Bronchial epithelial cell (primary cell): ENCODE results near the gene EGF. TPM values are rescaled to one million over a fixed set of nuclear protein-coding genes. Genes with fewer than 3 reads are reported as not detected.
"Not testable (repeated sequence)": the region's sequence is repeated elsewhere in the genome, so short reads cannot be mapped to it uniquely, and the experiment has no call there.

Source experiments
- DNase-seq: peaks from one replicate; pipeline ENCODE4 v3.0.0-alpha.2; 2010; ENCODE audit warnings: low read depth
- FAIRE-seq: peaks from 2 replicates; lab custom pipeline; 2011; peaks lifted over from hg19 to GRCh38; lab: Jason Lieb, UNC
- H3K27me3 ChIP-seq: 2 replicates; pipeline ENCODE4 v1.5.1; 2011; ENCODE audit warnings: low read length; ENCODE audit not compliant: control insufficient read depth, insufficient read depth
- H3K36me3 ChIP-seq: 2 replicates; pipeline ENCODE4 v1.5.1; 2011; ENCODE audit warnings: low read length; ENCODE audit not compliant: control insufficient read depth, insufficient read depth
- H3K4me3 ChIP-seq: 2 replicates; pipeline ENCODE4 v1.5.1; 2011; ENCODE audit warnings: mild to moderate bottlenecking, low read depth, low read length, control low read depth
- CTCF ChIP-seq: IDR thresholded peaks from 2 replicates; pipeline ENCODE4 v1.5.1; 2011; ENCODE audit warnings: mild to moderate bottlenecking, moderate library complexity, low read length, control low read depth, inconsistent platforms; ENCODE audit not compliant: insufficient read depth, severe bottlenecking
- total RNA-seq: library from RNA; depleted of rRNA; stranded (reverse); fragments of >200 nt; gene quantifications from 2 replicates; pipeline ENCODE4 v1.2.1, GENCODE V29; 2014

The EGF gene
- total RNA-seq, 1 donor from 2014 or later = 1.1 TPM

DNA sequence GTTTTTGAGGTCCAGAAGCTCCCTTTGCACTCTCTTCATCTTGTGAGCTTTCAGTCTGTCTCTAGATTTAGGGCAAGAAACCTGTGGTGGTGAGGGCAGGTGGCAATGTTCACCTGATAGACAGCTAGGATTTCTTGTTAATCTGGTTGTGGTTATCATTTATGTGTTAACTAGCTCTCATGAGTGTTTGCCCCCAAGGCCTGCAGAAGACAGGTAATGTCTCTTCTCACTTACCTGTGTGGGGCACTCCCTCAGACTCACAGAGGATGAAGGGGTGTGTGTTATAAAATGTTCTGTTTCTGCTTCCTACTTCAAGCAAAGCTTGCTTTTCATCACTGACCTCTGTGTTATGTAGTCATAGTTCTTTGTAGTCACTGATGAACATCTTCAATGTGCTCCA lies 17.8 kb downstream of the EGF start:
- no peak for TF ChIP-seq CTCF
- no peak overlapping the region for H3K4me3 ChIP-seq
- peak; percentile 39 for DNase-seq

DNA sequence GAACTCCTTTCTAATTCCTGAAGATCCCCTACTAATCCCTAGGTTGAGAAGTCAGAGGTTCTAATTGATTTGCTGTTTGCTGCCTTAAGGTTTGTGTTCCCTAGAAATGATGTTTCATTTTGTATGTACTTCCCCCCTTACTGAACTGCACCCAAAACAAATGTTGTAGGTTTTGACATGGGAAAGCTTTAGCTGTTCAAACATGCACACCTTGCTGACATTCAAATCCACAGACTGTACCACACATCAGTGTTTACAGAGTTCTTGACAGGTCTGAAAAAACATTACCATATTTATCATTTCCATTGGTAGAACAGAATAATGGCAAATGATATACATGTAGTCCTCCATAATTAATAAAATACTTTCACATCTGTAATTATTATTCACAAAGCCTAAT lies 18.2 kb downstream of the EGF start:
- Histone ChIP-seq H3K27me3 (no peaks in the 10 kb centered on the region), H3K36me3 (no peaks in the 10 kb centered on the region), H3K4me3 (no peak overlapping the region)
- FAIRE-seq (no peak), DNase-seq (no peak)
- TF ChIP-seq CTCF = no peak

More for the DNA sequence above, 17.8 kb downstream of the EGF start:
- no peaks in the 10 kb centered on the region for H3K36me3 ChIP-seq
- no peak for FAIRE-seq
- no peaks in the 10 kb centered on the region for H3K27me3 ChIP-seq

DNA sequence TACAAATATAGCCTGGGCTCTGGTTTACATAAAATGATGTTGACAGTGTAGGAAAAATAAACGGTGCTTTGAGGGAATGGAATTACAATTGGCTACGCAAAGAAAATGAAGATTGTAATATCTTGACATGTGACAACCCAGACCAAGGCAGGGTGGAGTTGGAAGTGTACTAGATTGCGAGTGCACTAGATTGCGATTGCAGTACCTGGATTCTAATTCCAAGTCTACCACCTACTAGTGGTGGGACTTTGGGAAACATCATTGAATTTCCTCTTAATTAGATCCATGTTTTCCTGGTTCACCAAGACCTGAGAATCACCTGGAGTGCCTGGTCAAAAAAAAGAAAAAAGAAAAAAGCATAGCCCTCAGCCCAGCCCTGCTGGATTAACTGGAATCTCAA lies 18.6 kb downstream of the EGF start:
- Histone ChIP-seq H3K27me3 (no peaks in the 10 kb centered on the region), H3K36me3 (no peaks in the 10 kb centered on the region), H3K4me3 (no peak overlapping the region)
- no peak for FAIRE-seq
- DNase-seq = no peak
- TF ChIP-seq CTCF = no peak

- FAIRE-seq = not testable (repeated sequence)
Observed at GRCh38 chr4:109937352-109937751, 24.7 kb downstream of the EGF start.

GRCh38 chr4:109939190-109939589 lies 26.5 kb downstream of the EGF start:
- no peak for DNase-seq
- no peak for TF ChIP-seq CTCF
- no peak overlapping the region for H3K4me3 ChIP-seq
- no peak for FAIRE-seq
- no peaks in the 10 kb centered on the region for H3K27me3 ChIP-seq
- no peaks in the 10 kb centered on the region for H3K36me3 ChIP-seq

More at GRCh38 chr4:109937352-109937751, 24.7 kb downstream of the EGF start:
- DNase-seq, H3K4me3 ChIP-seq, H3K36me3 ChIP-seq, H3K27me3 ChIP-seq: not testable (repeated sequence)

- TF ChIP-seq CTCF = no peak
- Histone ChIP-seq H3K36me3 (no peaks in the 10 kb centered on the region), H3K27me3 (no peaks in the 10 kb centered on the region), H3K4me3 (no peak overlapping the region)
- FAIRE-seq (no peak), DNase-seq (peak; percentile 59)
Observed at GRCh38 chr4:109942292-109942926, 29.7 kb downstream of the EGF start.
